PC-9 (cell line): ENCODE measurements around the gene PCDH9. TPM values are rescaled to one million over a fixed set of nuclear protein-coding genes. Genes with fewer than 3 reads are reported as not detected.

Experiments
- BruUV-seq: library from RNA; stranded (reverse); fragments of 400-500 nt; replicated peaks from 2 replicates; lab custom pipeline; 2021; lab: Mats Ljungman, UMichigan
- CTCF ChIA-PET: fragments of 300-600 bp; sonication (Branson Sonifier 250); formaldehyde crosslinking; loops from one replicate; lab custom pipeline; 2022; ENCODE audit warnings: antibody characterized with exemption; lab: Charles Lee
- POLR2A ChIA-PET: fragments of 300-600 bp; sonication (Branson Sonifier 250); formaldehyde crosslinking; loops from one replicate; lab custom pipeline; 2022; ENCODE audit warnings: antibody characterized with exemption; ENCODE audit not compliant: unreplicated experiment; lab: Charles Lee
- DNase-seq, 2 experiments: peaks; one replicate each; pipeline versions ENCODE4 v3.0.0 to v3.0.0-alpha.2; 2015 to 2022; ENCODE audit warnings: mixed read lengths in 1 of 2
- H2AFZ ChIP-seq: fragments of 200-600 bp; sonication (generic); 2 replicates; pipeline ENCODE4 v1.8.1; 2017; ENCODE audit warnings: antibody characterized with exemption
- H3F3A ChIP-seq: fragments of 200-600 bp; sonication (generic); 2 replicates; pipeline ENCODE4 v1.8.1; 2017; ENCODE audit warnings: antibody characterized with exemption, mild to moderate bottlenecking, low read depth; ENCODE audit not compliant: insufficient read depth
- H3K27ac ChIP-seq: fragments of 200-600 bp; sonication (generic); 2 replicates; pipeline ENCODE4 v1.6.1; 2016; ENCODE audit warnings: mixed run types
- H3K27me3 ChIP-seq: fragments of 200-600 bp; sonication (generic); 2 replicates; pipeline ENCODE4 v1.6.1; 2016; ENCODE audit warnings: low read depth, mixed run types; ENCODE audit not compliant: insufficient read depth
- H3K36me3 ChIP-seq: fragments of 200-600 bp; sonication (generic); 2 replicates; pipeline ENCODE4 v1.6.1; 2016; ENCODE audit warnings: low read depth, mixed run types
- H3K4me1 ChIP-seq: fragments of 200-600 bp; sonication (generic); replicated peaks from 2 replicates; pipeline ENCODE4 v1.6.1; 2016; ENCODE audit warnings: mixed run types; ENCODE audit not compliant: insufficient read depth
- H3K4me2 ChIP-seq: fragments of 200-600 bp; sonication (generic); 2 replicates; pipeline ENCODE4 v1.6.1; 2017; ENCODE audit warnings: mixed run types
- H3K4me3 ChIP-seq: fragments of 200-600 bp; sonication (generic); 2 replicates; pipeline ENCODE4 v1.6.1; 2016; ENCODE audit warnings: mixed run types
- H3K79me2 ChIP-seq: fragments of 200-600 bp; sonication (generic); 2 replicates; pipeline ENCODE4 v1.6.1; 2017; ENCODE audit warnings: low read depth, mixed run types
- H3K9me2 ChIP-seq: fragments of 200-600 bp; sonication (generic); 2 replicates; pipeline ENCODE4 v1.8.1; 2017; ENCODE audit warnings: mild to moderate bottlenecking; ENCODE audit not compliant: insufficient read depth
- H3K9me3 ChIP-seq: fragments of 200-600 bp; sonication (generic); 2 replicates; pipeline ENCODE4 v1.8.1; 2016; ENCODE audit warnings: low read depth; ENCODE audit not compliant: insufficient read depth
- H4K20me1 ChIP-seq: fragments of 200-600 bp; sonication (generic); 2 replicates; pipeline ENCODE4 v1.8.1; 2017; ENCODE audit not compliant: insufficient read depth
- EZH2 ChIP-seq: fragments of 200-600 bp; sonication (generic); IDR thresholded peaks from 2 replicates; pipeline ENCODE4 v1.8.0; 2017; ENCODE audit warnings: antibody characterized with exemption, low read depth
- intact Hi-C: fragments of 100-400 bp; cut with micrococcal nuclease; formaldehyde crosslinking; loops from one replicate; pipeline ENCODE4 v1.10.0; 2022; ENCODE audit not compliant: unreplicated experiment
- total RNA-seq: library from RNA; stranded (reverse); gene quantifications from 2 replicates; pipeline ENCODE4 v1.2.3, GENCODE V29; 2021
- TF ChIP-seq, protein P1 (sequence below): fragments of 200-600 bp; sonication (generic); conservative IDR thresholded peaks from 2 replicates; pipeline ENCODE4 v1.6.1; 2017; ENCODE audit warnings: mixed run types, antibody characterized with exemption, mild to moderate bottlenecking, moderate library complexity

The PCDH9 gene
- total RNA-seq, 1 experiment from 2014 or later = 0.37 TPM

DNA sequence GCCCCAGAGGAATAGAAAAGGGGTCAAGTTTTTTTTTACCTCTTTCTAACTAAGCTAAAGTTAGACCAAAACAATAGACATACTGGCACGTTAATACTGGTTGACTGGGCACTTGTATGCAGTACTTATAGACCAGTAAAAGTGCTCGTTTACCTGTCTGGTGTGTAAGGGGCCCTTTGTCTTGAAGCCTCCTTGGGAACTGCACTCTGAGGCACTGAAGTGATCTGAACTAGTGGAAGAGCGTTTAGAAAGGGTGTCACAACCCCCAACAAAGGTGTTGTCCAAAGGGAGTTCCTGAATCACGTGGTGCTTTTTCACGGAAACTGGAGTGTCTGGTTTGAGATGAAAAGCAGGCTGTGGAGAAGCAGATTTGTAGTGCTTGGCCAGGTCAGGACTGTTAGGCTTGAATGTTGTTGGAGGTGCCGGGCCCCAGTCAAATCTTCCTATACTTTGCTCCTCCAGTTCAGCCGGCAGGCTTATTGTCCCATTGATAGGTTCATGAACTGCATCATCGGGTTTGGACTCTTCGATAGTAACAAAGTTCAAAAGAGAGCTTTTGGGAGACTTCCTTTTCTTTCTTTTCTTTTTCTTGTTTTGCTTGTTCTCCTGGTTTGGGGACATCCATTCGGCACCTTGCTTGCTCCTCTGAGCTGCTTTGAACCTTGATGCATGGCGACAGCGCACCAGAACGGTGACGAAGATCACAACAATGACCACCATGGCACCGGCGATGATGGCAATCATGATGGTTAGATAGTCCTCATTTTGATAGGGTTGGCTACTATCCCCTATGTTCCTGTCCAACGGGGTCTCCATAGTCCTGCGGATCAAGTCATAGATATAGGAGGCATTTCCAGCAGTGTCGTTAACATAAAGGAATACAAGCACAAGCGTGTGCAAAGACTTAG is 4.6 kb downstream of the PCDH9 start:
- BruUV-seq = no TSS peak
- Histone ChIP-seq H3K4me3 (no peak overlapping the region), H3K79me2 (no peaks in the 10 kb centered on the region), H3K4me2 (no peak overlapping the region), H3K27ac (no peak overlapping the region), H4K20me1 (no peaks in the 10 kb centered on the region), H3K36me3 (no peaks in the 10 kb centered on the region), H3K9me3 (no peaks in the 10 kb centered on the region), H2AFZ (no peak overlapping the region), H3F3A (no peaks in the 10 kb centered on the region), H3K4me1 (0 out of 2 replicates have a peak, but pooled peaks cover 3% of the 10 kb centered on the region), H3K27me3 (no peaks in the 10 kb centered on the region), H3K9me2 (no peaks in the 10 kb centered on the region; the same call in 1 of the 2 replicates)
- POLR2A ChIA-PET = no interaction called here
- CTCF ChIA-PET = no interaction called here
- no peak for DNase-seq
- TF ChIP-seq, protein P1, sequence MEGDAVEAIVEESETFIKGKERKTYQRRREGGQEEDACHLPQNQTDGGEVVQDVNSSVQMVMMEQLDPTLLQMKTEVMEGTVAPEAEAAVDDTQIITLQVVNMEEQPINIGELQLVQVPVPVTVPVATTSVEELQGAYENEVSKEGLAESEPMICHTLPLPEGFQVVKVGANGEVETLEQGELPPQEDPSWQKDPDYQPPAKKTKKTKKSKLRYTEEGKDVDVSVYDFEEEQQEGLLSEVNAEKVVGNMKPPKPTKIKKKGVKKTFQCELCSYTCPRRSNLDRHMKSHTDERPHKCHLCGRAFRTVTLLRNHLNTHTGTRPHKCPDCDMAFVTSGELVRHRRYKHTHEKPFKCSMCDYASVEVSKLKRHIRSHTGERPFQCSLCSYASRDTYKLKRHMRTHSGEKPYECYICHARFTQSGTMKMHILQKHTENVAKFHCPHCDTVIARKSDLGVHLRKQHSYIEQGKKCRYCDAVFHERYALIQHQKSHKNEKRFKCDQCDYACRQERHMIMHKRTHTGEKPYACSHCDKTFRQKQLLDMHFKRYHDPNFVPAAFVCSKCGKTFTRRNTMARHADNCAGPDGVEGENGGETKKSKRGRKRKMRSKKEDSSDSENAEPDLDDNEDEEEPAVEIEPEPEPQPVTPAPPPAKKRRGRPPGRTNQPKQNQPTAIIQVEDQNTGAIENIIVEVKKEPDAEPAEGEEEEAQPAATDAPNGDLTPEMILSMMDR = no peak
- TF ChIP-seq EZH2 = no peak
- intact Hi-C loops = no loop called here

DNA sequence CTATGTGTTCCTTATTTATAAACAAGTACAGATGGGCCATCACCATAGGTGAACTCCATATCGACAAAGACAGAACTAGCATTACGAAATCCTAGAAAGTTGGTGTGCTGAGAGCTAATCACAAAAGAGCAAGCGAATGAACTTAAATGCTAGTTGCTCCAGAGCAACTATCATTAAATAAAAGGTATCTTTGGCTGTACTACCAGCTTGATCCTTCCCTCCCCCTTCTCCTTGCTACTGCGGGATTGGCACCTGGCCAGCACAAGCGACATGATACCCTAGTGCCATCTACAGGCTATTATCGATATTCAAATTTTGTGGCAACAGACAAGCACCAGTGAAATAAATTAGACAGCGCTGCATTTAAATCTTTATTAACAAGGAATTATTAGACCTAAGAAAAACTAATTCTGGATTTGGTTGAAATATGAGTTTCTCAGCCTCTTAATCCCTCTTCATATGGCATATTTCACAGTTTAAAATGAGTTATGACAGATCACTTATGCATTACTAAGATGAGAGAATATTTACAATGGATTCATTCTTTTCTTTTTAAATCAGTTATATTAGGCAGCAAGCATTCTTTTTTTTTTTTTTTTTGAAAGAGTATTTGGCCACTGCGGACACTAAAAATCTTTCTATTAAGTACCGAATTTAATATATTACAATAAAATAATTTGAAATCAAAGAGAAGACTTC is 5.8 kb downstream of the PCDH9 start:
- H3K27ac ChIP-seq = no peak overlapping the region
- no peaks in the 10 kb centered on the region for H4K20me1 ChIP-seq
- DNase-seq = peak in 1 of 2 experiments; percentile 52
- H3K9me2 ChIP-seq = no peaks in the 10 kb centered on the region; the same call in 1 of the 2 replicates
- no peaks in the 10 kb centered on the region for H3K9me3 ChIP-seq
- ChIA-PET CTCF (no interaction called here), POLR2A (no interaction called here)
- no TSS peak for BruUV-seq
- H3K79me2 ChIP-seq = no peaks in the 10 kb centered on the region
- H3K4me2 ChIP-seq = no peak overlapping the region
- H3K27me3 ChIP-seq = no peaks in the 10 kb centered on the region
- TF ChIP-seq EZH2 = no peak
- TF ChIP-seq, protein P1 = peak; percentile 74
- no peaks in the 10 kb centered on the region for H3K4me1 ChIP-seq
- intact Hi-C loops = no loop called here
- H3K36me3 ChIP-seq = no peaks in the 10 kb centered on the region
- no peak overlapping the region for H3K4me3 ChIP-seq
- H2AFZ ChIP-seq = no peak overlapping the region
- H3F3A ChIP-seq = no peaks in the 10 kb centered on the region

DNA sequence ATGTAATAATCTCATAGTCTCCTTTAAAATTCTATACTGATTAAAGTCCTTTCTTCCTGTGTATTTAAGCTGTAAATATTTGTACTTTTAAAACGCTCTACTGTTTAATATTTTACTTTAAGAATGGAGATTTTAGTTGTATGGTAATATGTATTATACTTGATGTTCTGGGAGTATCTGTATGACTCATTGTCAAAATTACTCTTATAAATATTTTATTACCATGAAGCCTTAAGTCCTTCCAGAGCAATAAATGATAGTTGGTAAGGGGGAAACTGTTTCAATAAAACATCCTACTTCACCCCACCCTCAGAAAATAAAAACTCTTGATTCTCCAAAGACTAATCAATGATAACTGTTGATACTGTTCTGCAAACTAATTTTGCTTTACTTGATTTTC is 6.4 kb downstream of the PCDH9 start:
- Histone ChIP-seq H3F3A (no peaks in the 10 kb centered on the region), H3K4me1 (no peaks in the 10 kb centered on the region), H3K9me2 (no peaks in the 10 kb centered on the region; the same call in 1 of the 2 replicates), H3K9me3 (no peaks in the 10 kb centered on the region), H3K79me2 (no peaks in the 10 kb centered on the region), H2AFZ (no peak overlapping the region), H3K4me3 (no peak overlapping the region), H4K20me1 (no peaks in the 10 kb centered on the region), H3K27me3 (no peaks in the 10 kb centered on the region), H3K27ac (no peak overlapping the region), H3K4me2 (no peak overlapping the region), H3K36me3 (no peaks in the 10 kb centered on the region)
- POLR2A ChIA-PET = no interaction called here
- TF ChIP-seq EZH2 = no peak
- TF ChIP-seq, protein P1 = no peak
- intact Hi-C loops = no loop called here
- CTCF ChIA-PET = no interaction called here
- no TSS peak for BruUV-seq
- no peak for DNase-seq
